Stimulated activated CD4-positive, alpha-beta T cell treated with anti-CD3 and anti-CD28 coated beads, Interleukin-15, amount 100 ng/mL, for 48 hours (primary cell): Measurements from ENCODE around the gene PSTPIP1.

ENCODE experiments used
- DNase-seq, 2 donors: peaks; one replicate each; pipeline ENCODE4 v3.0.0-alpha.2; 2020; ENCODE audit warnings: low read depth in 2 of 2

PSTPIP1 gene

DNA sequence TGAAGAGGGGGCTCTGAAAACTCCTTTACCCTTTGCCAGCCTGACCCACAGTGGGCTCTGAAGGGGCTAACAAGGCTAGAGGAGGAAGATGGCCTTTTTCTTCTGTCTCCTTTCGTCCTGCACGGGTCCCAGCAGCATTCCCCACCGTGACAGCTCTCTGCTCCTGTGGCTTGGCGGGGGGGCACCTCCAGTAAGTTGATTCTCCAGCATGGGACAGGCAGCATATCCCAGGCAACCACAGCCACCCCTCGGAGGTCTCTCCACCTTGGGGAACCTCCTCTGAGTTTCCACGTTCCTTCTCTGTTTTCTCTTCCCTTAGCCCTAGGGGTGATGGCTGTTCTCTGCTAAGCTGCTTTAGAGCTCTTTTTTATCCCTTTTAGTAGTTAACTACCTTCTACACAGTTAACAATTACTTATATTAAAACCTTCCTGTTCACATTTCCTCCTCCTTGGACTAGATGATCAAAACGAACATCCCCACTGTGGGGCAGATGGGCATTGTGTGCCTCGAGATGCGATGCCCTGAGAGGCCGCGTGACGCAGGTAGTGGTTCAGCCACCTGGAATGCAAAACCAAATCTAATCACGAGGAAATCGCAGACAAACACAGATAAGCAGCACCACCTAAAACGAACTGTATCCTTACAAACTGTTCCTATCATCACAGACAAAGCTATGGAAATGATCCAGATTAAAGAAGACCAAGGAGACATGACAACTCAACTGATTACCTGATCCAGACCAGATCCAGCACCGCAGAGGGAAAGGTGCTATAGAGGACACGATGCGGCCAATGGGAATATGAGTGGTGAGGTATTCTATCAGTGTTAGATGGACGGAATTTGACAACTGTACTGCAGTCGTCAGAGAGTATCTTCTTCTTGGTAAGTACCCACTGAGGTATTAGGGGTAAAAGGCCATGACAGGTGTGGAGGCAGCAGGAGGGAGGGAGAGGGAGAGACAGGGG, 48.3 kb downstream of the PSTPIP1 start:
- DNase-seq, result no peak

DNA sequence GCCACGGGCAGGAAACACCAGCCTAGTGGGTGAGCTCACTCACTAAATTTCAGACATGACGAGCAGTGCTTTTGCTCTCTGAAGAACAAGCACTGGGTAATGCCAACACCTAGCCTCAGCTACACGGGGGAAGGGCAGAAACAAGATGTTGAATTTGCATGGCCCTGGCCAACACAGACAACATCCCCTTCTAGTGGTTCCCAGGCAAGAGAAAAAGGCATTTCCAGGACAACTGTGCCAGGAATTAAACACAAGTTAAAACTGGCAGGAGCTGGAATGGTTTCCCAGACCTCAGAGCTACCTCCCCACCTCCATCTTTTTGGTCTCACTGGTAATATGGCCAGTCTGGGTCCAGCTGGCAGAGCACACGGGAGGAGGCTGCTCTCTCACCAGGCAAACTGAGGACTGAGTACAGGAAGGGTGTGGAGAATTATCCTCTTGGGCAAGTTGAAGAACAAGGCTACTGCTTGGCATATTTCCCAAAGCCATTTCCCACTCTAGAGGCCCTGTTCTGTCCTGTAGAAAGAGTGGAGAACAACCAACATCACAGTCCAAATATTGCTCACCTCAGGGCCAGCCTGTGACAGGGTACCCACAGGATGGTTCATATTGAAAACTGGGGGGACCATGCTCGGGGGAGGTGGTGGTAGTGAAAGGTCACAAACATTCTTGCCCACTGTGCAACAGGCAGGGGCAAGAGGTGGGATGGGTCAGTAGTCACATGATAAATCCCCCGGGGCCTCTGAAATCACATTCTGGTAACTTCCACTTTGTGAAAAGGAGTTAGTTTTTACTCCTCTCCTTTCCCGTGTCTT, 49.5 kb downstream of the PSTPIP1 start:
- DNase-seq, result no peak

DNA sequence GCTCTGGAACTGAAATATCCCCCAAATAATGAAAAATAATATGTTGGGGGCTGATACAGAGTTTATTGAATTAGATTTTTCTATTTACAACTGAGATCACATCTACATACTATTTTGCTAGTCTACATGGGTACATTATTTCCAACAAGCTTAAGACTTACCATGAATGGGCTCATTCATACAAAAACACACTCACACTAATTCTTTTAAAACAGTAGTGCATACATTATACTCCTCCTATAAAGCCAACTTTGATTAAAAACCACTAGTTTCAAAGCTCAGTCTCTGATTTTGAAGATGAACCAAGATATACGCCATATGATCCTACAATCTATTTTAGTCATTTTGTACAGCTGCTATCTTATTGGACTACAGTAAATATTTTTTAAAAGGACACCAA, 51.1 kb downstream of the PSTPIP1 start:
- no peak for DNase-seq

DNA sequence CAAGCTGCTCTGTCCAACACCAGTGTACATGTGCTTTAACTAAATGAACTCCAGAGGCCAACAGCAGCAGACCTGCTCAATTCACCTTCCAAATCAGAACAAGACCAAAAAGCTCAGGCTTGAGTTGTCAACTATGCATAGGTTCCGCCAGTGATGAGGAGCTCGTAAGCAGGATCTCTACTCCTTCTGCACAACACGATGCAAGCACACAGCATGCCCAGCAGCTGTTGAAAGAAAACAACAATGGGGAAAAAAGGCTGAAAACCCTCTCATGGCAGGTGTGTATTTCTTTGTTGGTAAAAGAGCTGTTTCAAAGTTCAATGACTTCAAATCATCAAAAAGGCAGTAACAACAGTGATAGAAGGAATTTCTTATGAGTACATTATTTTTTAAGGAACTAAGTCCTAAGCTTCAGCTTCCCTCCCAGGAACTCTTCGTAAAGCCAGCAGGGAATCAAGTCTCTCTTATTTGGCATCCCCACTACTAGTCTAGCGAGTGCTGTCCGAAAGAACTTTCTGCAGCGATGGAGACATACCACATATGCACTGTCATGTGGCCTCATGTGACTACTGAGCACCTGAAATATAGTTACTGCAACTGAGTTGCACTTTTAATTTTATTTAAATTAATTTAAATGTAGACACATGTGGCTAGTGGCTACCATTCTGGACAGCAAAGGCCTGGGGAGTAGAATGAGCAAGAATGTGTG, 51.9 kb downstream of the PSTPIP1 start:
- DNase-seq, result no peak

DNA sequence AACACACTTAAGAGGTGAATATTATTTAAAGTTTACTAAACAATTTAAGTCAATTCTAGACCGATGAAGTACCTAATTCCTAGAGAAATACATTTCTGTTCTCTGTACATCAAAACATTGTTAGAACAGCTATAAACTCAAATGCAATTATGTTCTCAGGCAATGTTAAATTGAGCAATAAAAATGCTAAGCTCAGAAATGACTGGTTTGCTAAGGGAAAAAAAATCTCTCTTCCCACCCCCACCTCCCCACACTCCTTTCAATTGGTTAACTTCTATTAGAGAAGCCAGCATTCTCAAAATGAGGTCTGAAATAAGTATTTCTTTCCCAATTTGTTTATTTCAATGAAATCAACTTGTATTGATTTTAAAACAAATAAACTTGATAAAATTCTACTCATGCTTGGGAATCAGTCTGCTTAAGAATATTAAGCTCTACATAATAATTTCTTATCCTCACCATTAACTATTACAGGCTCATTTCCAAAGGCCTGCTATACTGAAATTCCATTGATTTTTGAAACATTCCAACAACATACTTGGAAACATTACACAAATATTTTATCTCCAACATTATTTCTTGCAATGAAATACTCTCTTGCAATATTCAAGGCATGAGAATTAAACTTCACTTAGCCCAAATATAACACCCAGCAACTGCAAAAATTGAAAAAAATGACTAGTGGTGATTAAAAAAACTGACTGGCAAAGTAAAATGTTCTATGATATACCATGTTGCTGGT, 53.4 kb downstream of the PSTPIP1 start:
- no peak for DNase-seq

DNA sequence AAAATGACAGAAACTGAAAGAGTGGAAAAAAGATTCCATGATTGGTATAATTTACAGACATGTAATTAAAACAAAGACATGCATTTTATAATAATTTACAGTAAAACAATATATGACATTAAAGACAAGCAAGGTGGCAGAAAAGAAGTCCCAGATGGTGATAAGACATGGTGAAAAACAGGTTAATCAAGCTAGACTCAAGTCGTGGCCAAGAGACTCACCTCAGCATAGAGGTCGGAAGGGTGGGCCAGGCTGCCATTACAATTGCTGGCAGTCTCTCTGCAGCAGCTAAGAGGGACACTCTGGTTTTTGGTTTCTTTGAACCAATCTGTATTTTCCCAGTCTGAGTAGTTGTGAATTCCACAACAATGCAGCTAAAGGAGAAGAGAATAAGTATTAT, 57.6 kb downstream of the PSTPIP1 start:
- DNase-seq, result no peak

DNA sequence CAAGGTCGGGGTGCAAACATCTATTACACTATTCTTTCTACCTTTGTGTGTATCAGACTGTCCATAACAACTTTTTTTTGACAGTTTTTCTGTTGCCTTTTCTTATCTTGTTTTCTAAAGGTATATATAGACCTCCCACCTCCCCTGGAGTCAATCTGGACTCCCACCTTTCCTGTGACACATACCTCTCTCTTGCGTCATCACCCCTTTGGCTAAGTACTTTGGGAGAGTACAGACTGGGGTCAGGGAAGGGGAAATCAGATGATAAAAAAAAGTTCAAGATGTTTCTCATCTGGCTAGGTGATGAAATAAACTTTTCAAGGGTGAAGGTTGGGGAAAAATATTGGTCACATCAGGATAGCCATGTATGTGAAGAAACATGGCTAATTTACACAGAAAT, 58.8 kb downstream of the PSTPIP1 start:
- no peak for DNase-seq

DNA sequence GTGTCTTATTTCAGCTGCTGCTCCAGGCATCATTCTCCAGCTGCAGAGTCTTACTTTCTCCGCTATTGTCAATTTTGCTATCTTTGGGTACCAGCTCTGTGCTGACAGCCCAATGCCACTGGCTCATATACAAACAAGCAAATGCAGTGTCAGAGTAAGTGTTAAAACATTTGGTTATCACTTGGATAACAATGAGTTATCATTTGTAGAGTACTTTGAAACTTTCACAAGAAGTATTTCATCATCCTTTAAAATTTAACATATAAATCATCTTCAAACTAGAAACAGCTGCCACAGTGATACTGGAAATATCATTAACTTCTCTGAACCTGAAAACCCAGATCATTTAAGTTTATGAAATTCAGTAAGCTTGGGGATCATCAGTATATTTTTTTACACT, 62.1 kb downstream of the PSTPIP1 start:
- no peak for DNase-seq

DNA sequence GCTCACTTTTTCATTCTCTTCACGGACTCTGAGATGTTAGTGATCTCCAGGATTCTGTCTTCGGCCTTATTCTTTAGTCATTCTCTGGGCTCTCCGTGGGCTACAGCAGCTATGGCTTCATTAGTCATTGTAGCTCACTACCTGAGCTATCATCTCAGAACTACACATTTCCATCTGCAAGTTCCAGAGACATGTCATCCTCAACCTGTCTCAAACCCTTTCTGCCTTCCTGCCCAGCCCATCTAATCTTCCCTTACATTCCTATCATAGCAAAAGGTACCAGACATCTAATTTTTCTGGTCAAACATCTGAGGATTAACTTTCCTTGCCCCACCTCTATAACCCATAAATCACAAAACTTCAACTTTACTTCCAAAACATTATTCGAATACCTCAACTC, 62.8 kb downstream of the PSTPIP1 start:
- DNase-seq, result no peak

DNA sequence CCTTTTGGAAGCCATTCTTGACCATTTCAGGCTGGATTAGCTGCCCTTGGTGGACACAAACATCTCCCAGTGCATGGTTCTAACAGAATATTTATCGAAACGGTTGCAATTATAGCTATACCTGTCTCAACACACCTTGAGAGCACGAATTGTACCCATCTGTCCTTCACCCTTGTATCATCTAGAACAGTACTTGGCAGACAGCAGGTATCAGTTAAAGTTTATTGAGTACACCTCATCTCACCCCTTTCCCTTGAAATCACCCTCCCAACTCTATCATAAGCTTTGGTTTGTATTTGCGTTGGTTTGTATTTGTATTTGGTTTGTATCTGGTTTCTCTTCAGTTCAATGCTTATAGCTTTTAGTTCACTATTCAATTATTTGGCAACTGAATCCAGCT, 63.5 kb downstream of the PSTPIP1 start:
- DNase-seq, result no peak

DNA sequence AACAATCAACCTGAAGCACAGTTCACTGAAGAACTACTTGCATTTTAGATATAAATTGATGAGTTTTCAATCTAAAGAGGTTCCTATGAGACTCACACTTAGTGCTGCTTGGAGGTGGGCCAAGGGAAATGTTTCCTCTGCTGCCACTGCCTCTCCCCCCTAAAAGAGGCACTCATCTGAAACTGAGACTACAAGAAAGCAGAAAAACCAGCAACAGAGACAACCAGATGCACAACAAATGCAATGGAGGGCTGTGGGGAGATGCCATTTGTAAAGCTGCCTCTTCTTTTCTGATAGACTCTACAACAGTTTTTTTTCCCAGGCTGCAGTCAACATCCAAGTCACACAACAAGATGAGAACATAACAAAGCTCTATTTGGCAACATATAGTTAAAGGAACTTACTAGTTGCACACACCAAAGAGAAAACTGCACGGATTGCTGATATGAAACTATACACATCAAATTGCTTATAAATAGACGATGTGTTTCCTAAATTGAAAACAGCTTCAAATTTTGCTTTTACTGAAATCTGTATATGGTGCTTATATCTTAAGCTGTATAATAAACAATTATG, 64.9 kb downstream of the PSTPIP1 start:
- no peak for DNase-seq

DNA sequence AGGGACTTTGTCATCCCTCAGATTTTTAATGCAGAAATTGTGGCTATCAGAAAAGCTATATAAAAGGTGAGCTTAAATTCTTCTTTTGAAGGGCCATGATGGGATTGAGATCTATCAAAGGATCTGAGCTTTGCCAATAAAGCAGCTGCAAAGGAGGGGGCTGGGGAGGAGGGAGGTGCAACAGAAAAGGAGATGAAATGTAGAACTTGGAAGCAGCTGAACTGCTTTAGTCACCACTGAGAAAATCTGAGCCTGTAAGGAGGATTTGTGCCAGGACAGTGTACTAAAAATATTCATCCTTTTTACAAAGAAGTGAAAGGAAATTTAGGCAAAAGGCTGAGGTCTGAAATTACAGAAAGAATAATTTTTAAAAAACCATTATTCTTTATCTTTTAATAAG, 65.6 kb downstream of the PSTPIP1 start:
- no peak for DNase-seq

DNA sequence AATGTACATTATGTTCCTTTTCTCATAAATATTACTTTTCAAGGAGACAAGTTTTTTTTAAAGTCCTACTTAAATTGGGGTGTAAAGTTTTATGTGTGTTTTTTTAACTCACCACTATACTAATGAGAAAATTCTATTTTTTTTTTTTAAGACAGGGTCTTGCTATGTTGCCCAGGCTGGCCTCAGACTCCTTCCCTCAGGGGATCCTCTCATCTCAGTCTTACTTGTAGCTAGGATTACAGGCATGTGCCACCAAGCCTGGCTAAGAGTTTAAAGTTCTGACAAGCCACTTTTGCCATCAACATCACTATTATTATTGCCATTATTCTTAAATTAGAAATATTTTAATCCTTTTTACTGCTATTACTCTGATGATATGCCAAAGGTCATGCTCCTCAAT, 68.3 kb downstream of the PSTPIP1 start:
- no peak for DNase-seq

DNA sequence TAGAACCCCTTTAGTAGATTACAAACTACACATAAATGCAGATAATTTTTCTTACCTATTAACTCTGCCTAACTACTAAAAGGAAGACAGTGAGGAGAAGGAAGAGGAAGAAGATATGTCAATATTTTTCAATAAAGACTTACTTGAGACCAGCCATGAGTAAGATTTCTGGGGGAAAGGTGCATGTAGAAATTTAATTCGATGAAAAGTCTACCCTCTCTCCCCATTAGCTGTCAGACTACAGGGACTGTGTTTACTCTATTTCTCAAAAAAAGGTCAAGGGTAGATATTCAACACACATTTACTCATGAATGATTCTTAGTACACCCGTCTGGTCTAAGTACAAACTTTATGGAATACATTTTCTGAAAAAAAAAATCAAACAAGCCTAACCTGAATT, 69.1 kb downstream of the PSTPIP1 start:
- no peak for DNase-seq

DNA sequence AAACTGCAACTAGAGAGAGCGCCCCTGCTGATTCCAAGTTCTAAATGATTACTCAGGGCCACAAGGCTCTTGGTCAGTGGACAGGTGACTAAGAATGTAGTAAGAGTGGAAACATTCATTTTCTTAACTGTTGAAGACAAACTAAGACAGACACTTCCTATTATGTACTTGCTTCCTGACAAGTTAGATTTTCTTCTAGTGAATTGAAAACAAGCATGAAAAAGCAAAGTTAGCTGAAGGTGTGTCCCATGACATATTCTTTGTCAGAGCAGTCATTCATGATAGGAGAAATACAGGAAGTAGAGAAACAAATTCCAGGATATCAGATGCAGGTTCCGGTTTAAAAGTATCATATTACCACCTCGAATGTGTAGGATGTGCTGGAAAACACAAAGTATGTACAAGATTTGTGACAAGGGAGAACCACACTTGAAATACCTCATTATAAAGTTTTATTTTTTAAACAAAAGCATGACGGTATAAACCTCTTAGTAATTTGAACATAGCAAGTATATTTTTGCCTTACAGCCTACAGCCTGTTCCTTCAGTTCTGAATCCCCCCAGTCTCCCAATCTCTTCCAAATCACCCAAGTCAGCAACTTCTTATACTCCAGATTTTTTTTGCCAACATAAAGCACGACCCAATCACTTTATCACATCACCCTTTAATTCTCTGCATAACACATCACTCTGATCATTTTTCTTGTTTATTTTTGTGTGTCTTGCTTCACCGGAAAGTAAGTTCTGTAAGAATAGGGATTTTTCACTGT, 69.8 kb downstream of the PSTPIP1 start:
- DNase-seq, result no peak

DNA sequence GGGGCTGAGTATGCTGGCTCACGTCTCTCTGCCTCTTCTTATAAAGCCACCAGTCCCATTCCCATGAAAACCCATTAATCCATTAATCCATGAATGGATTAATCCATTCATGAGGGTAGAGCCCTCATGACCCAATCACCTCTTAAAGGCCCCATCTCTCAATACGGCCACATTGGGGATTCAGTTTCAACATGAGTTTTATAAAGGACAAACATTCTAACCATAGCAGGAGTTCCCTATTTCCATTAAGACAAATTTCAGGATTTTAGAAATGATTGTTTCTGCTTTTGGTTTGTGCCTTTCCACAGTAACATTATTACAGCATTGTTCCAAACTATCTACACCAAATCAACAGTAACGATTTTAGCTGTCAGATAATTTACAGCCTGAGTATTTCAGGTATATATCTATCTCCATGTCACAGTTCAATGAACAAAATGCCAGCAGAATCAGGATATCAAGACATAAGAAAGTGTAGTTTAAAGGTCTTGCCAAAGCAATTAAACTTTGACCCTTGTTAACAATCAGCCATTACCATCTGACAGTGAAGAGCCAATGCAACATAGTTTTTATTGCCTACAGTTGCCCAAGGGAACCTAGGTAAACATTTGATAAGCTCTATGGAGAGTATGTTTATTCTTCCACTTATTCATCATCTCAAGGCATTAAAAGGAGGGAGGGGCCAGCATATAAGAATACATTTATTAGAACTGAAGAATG, 72.2 kb downstream of the PSTPIP1 start:
- no peak for DNase-seq

DNA sequence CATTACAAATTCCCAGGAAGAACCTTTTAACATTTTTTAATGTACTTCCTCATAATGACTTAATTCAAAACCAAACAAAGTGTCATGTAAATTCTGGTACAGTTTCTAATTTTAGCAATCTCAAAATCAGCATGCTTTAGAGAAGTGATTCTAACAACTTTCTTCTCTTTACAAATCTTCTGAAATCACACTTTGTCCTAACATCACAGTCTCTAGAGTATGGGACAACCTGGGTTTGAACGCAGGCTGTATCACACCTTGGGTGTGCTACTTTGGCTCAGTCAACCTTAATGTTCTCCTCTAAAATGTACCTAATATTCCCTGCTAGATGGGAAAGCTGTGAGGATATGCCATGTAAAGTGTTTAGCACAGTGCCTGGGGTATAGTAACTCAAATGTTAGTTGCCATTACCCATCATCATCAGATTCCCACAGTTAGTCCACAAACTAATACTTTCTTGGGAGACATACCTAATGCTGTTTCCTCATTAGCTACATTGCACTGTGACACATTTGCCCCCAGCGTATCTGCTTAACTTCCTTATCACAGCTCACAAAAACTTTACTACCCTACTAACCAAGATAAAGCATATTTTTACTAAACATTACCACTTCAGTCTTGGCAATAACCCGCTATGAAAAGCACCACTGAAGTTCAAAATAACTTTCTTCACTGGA, 72.9 kb downstream of the PSTPIP1 start:
- DNase-seq, result no peak

DNA sequence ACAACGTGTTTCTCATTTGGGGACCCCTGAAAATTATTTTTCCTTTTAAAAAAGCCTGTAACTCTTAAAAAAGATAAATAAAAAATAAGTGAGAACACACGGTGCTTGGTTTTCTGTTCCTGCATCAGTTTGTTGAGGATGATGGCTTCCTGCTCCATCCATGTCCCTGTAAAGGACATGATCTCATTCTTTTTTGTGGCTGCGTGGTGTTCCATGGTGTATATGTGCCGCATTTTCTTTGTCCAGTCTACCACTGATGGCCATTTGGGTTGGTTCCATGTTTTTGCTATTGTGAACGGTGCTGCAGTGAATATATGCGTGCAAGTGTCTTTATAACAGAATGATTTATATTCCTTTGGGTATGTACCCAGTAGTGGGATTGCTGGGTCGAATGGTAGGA, 73.7 kb downstream of the PSTPIP1 start:
- no peak for DNase-seq

DNA sequence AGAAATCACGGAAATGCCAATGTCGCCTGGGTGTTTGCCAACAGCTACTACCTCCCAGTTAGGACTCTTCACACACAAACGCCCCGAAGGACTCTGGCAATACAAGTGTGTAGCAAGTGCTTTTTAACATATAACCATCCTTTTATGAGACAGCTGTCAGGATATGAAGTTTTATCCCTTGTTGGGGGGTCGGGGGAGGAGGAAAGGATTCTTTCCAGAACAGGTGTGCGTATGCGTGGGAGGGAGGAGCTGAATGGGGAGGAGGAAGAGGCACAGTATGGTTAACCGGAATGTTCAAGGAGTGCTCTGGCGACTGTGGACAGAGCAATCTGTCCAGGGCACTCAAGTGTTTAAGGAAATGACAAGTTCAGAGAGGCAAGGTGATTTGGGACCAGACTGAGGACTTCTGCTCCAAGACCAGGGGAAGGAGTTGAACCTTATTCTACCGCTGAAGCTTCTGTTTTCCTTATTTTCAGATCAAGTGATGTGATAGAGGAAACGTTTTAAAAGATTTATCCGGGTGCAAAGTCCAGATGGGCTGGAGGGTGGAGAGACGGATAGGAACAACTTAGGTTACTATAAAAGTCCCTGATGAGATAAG, 74.7 kb downstream of the PSTPIP1 start:
- no peak for DNase-seq
